GM21367 (cell line): ENCODE results near the gene GJB3.
"Not testable (repeated sequence)": the region's sequence is repeated elsewhere in the genome, so short reads cannot be mapped to it uniquely, and the experiment has no call there.

ENCODE experiments used
- ATAC-seq: cut with Tn5 transposase; IDR thresholded peaks from one replicate; pipeline ENCODE4 v1.9.1; 2021; ENCODE audit not compliant: unreplicated experiment

GJB3 gene

DNA sequence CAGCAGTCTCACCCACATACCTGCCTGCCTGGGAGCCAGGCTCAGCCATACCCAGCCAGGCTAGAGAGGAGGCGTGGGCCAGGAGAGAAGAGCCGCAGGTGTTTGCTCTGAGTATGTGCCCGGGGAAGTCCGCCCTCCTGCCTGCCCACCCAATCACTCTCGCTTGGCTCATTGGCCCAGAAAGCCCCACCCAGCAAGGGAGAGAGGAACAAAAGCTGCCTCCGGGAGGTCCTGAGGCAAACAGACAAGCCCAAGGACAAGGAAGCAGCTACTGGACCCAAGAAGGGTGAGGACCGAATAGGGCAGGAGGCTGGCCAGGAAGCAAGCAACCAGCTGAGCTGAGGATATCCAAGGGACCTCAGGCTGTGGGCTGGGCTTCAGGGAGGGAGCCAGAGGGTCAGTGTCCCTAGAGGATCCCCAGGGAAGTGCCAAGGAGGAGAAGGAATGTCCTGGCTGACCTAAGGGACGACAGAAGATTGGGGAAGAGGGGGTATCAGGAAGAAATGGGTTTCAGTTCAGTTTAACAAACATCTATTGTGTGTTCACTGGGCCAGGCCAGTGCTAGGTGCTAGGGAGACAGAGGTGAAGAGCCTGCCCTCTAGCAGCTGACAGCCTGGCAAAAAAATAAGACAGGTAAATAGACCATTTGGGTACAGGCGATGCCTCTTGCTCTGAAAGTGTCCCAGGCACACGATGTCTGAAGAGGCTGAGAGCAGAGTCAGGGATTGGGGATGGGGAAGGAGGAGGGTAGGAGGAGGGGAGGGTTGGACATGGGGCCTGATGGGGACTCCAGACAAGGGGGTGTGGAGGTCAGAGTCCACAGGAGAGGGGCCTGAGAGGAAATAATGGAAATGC, 21.3 kb upstream of the GJB3 start, which contains the start of gene GJB4:
TSS of gene GJB4 (plus strand) at position 238 of the 855 bp plus-strand sequence. CDS start 1,515 bp downstream, outside the sequence.
- no peak for ATAC-seq

DNA sequence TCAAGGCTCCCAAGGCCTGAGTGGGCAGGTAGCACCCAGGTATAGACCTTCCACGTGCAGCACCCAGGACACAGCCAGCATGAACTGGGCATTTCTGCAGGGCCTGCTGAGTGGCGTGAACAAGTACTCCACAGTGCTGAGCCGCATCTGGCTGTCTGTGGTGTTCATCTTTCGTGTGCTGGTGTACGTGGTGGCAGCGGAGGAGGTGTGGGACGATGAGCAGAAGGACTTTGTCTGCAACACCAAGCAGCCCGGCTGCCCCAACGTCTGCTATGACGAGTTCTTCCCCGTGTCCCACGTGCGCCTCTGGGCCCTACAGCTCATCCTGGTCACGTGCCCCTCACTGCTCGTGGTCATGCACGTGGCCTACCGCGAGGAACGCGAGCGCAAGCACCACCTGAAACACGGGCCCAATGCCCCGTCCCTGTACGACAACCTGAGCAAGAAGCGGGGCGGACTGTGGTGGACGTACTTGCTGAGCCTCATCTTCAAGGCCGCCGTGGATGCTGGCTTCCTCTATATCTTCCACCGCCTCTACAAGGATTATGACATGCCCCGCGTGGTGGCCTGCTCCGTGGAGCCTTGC, 19.7 kb upstream of the GJB3 start:
- ATAC-seq: no peak

DNA sequence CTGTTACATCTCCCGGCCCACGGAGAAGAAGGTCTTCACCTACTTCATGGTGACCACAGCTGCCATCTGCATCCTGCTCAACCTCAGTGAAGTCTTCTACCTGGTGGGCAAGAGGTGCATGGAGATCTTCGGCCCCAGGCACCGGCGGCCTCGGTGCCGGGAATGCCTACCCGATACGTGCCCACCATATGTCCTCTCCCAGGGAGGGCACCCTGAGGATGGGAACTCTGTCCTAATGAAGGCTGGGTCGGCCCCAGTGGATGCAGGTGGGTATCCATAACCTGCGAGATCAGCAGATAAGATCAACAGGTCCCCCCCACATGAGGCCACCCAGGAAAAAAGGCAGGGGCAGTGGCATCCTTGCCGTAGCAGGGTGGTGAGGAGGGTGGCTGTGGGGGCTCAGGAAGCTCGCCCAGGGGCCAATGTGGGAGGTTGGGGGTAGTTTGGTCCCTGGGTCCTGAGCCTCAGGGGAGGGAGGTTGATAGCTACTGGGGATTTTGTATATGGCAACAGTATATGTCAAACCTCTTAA, 19.2 kb upstream of the GJB3 start:
- no peak for ATAC-seq

GRCh38 chr1:34762474-34763141, 18.4 kb upstream of the GJB3 start:
- no peak for ATAC-seq

- no peak for ATAC-seq
These were observed 17.8 kb upstream of the GJB3 start for GRCh38 chr1:34763142-34763781.

DNA sequence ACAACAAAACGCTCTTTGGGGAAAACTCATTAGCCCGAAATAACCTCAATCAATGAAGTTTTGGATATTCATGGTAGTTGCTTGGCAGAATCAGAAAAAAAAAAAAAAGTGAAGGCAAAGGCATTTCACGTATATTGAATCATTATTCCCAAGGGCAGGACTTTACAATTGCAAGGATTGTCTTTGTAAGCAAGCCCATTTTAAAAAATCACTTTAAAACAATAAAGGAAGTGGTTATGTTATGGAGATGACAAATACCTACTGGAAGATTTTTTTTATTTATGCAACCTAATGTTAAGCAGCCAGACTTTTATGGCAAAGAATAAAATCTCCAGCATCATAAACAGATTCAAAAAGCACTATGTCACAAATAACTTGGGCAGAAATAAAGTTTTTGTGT, 12.2 kb upstream of the GJB3 start:
- ATAC-seq: no peak

DNA sequence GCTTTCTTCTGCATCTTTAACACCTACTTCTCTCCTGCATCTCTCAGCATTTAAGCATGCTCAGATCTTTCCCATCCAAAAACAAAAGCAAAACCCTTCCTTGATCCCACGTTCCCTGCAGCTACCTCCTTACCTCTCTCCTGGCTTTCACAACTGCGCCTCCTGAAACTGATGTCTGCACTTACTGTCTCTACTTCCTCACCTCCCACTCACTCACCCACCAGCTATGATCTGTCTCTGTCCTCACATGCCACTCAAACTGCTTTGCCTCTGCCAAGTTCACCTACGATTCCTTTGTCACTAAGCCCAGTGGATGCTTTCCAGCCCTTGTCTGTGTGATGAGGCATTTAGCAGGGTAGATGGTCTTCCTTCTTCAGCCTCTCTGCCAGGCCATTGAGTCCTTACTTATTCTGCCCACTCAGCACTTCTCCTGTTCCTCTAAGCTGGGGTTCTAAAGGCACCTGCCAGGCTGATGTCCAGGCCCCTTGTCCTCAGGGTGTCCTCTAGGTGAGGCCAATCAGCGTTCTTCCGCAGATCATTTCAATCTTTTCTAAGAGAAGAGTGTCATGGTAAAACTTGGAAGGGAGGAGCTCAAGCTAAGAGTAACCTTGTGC, 10.0 kb upstream of the GJB3 start:
- ATAC-seq: no peak

DNA sequence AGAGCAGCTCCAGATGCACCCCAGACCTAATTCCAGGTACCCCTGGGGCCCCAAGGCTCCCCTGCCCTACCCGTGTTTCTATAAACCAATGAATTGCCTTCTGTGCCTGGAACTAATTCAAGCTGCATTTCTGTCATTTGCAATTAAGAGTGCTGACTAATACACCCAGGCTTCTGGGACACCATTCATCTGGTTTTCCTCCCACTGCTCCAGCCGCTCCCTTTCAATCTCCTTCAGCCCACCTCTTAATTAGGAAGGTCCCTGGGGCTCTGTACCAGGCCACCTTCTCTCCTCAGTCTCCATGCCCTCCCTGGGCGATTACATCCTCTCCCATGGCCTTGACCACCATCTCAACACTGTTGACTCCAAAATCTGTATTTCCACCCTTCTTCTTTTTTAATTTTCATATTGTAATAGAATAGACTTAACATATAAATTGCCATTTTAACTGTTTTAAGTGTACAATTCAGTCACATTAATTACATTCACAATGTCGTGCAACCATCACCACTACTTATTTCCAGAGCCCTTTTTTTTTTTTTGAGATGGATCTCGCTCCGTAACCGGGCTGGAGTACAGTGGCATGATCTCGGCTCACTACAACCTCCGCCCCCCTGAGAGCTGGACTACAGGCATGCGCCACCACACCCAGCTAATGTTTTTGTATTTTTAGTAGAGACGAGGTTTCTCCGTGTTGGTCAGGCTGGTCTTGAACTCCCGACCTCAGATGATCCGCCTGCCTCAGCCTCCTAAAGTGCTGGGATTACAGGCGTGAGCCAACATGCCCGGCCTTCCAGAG, 9.2 kb upstream of the GJB3 start:
- ATAC-seq: no peak

DNA sequence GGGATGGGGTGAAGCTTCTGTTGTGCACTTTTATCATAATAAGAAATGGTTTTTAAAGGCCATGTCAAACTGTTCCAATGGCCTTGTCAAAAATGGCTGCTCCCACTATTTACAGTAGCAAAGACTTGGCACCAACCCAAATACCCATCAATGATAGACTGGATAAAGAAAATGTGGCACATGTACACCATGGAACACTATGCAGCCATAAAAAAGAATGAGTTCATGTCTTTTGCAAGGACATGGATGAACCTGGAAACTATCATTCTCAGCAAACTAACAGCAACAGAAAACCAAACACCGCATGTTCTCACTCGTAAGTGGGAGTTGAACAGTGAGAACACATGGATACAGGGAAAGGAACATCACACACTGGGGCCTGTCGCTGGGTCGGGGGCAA, 7.9 kb upstream of the GJB3 start:
- not testable (repeated sequence) for ATAC-seq

- ATAC-seq: no peak
These were observed 6.1 kb upstream of the GJB3 start for GRCh38 chr1:34774957-34775356.

- ATAC-seq: no peak
These were observed 4.1 kb upstream of the GJB3 start for GRCh38 chr1:34776911-34777310.

DNA sequence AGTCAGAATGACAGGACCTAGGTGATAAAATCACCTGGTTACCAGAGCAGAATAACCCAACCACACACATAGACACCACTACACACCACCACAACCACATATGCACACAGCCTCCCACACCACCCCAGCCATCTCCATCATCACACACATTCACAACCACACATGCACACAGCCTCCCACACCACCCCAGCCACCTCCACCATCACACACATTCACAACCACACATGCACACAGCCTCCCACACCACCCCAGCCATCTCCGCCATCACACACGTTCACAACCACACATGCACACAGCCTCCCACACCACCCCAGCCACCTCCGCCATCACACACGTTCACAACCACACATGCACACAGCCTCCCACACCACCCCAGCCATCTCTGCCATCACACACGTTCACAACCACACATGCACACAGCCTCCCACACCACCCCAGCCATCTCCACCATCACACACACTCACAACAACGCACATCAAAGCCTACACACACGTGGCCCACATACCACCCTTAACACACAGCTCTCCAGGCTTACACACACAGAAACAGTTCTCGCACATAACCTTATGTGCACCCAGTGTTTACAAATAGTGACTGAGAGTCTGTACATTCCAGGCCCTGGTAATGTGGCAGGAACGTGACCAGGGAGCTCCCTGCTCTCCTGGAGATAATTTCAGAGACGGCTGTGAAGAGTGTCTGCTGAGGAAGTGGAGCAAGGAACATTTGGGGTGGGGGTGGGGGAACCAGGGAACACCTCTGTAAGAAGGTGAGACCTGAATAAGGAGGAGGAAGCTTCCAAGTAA, 3.3 kb upstream of the GJB3 start:
- ATAC-seq: no peak

DNA sequence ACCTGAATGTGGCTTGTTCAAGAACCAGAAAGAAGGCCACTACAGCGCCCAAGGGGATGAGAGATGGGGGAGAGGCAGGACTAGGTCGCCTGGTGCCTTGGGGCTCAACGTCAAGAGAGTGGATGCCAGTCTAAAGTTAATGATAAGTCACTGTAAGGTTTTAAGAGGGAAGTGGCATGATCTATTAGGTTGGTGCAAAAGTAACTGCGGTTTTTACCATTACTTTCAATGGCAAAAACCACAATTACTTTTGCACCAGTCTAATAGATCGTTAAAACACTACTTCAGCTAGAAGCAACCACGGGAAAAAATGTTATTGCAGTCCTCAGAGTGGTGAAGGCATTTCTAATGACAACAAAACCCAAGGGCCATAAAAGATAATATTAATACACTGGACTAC, 2.6 kb upstream of the GJB3 start:
- no peak for ATAC-seq

GRCh38 chr1:34779005-34779404, 2.0 kb upstream of the GJB3 start:
- ATAC-seq: no peak

DNA sequence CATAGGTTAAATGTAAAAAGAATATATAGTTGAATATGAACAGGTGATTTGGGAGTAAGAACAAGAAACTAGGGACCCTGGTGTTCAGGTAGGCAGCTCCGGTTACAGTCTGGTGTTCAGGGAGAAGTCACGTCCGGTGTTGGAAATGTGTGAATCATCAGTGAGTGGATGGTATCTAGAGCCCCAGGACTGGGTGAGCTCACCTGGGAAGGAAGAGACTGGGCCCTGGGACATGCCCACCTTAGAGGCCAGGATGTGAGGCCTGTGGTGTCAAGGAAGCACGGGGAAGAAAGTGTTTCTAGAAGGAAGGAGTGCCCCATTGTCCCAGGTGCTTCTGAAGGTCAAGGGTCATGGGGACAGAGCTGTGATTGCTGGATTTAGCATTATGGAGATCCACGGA, 1.5 kb upstream of the GJB3 start:
- no peak for ATAC-seq

GRCh38 chr1:34779962-34780361, 1.1 kb upstream of the GJB3 start:
- ATAC-seq: no peak

DNA sequence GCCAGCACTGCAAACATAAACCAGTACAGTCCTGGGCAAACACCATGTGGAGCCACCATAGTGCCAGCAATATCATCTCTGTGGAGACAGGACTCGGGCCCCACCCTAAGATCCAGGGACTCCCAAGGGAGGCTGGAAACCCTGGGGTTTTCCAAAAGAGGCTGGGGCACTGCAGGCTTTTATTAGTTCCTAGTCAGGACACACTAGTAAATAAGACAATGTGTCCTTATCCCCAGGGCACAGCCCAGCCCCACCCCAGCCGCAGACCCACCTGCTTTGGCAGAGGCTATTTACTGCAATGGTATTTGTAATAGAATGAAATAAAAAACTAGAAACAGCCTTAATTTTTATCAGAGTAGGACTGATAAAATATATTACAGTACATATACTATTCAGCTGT, 486 bp upstream of the GJB3 start:
- no peak for ATAC-seq

- no peak for ATAC-seq
These were observed 904 bp downstream of the GJB3 start for GRCh38 chr1:34781844-34782391.

DNA sequence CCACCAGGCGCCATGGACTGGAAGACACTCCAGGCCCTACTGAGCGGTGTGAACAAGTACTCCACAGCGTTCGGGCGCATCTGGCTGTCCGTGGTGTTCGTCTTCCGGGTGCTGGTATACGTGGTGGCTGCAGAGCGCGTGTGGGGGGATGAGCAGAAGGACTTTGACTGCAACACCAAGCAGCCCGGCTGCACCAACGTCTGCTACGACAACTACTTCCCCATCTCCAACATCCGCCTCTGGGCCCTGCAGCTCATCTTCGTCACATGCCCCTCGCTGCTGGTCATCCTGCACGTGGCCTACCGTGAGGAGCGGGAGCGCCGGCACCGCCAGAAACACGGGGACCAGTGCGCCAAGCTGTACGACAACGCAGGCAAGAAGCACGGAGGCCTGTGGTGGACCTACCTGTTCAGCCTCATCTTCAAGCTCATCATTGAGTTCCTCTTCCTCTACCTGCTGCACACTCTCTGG, 3.8 kb downstream of the GJB3 start:
- ATAC-seq: no peak
